PC-3 (cell line): Measurements from ENCODE around the gene LMOD1. TPM values are rescaled to one million over a fixed set of nuclear protein-coding genes. Genes with fewer than 3 reads are reported as not detected.

ENCODE experiments used
- ATAC-seq: fragments of 200-7000 bp; cut with Tn5 transposase; 2 replicates; pipeline ENCODE4 v1.9.1; 2020; ENCODE audit warnings: mild to moderate bottlenecking, moderate library complexity
- BruUV-seq: library from RNA; stranded (reverse); fragments of 400-500 nt; replicated peaks from 2 replicates; lab custom pipeline; 2021; lab: Mats Ljungman, UMichigan
- CTCF ChIA-PET: fragments of 300-600 bp; sonication (Branson Sonifier 250); formaldehyde crosslinking; loops from one replicate; lab custom pipeline; 2022; ENCODE audit warnings: antibody characterized with exemption; lab: Charles Lee
- POLR2A ChIA-PET: fragments of 300-600 bp; sonication (Branson Sonifier 250); formaldehyde crosslinking; loops from one replicate; lab custom pipeline; 2022; ENCODE audit warnings: antibody characterized with exemption; ENCODE audit not compliant: unreplicated experiment; lab: Charles Lee
- DNase-seq: peaks from one replicate; pipeline ENCODE4 v3.0.0-alpha.2; 2015
- H2AFZ ChIP-seq: fragments of 300-600 bp; sonication (generic); 2 replicates; pipeline ENCODE4 v1.6.0; 2016; ENCODE audit warnings: antibody characterized with exemption, low read length
- H3F3A ChIP-seq: fragments of 300-600 bp; sonication (generic); one replicate; pipeline ENCODE4 v1.6.0; 2017; ENCODE audit warnings: antibody characterized with exemption, low read length, control low read depth, mild to moderate bottlenecking; ENCODE audit not compliant: unreplicated experiment
- H3K27ac ChIP-seq: fragments of 300-600 bp; sonication (generic); 2 replicates; pipeline ENCODE4 v1.5.1; 2016; ENCODE audit warnings: mild to moderate bottlenecking, low read length
- H3K27me3 ChIP-seq: fragments of 300-600 bp; sonication (generic); 2 replicates; pipeline ENCODE4 v1.6.1; 2016; ENCODE audit warnings: low read length, mixed read lengths
- H3K36me3 ChIP-seq: fragments of 300-600 bp; sonication (generic); 2 replicates; pipeline ENCODE4 v1.6.1; 2016; ENCODE audit warnings: low read depth, mixed run types, low read length, mixed read lengths
- H3K4me1 ChIP-seq: fragments of 300-600 bp; sonication (generic); 2 replicates; pipeline ENCODE4 v1.5.1; 2016; ENCODE audit warnings: low read length; ENCODE audit not compliant: insufficient read depth
- H3K4me2 ChIP-seq: fragments of 300-600 bp; sonication (generic); 2 replicates; pipeline ENCODE4 v1.6.0; 2016; ENCODE audit warnings: low read length
- H3K4me3 ChIP-seq: fragments of 300-600 bp; sonication (generic); 2 replicates; pipeline ENCODE4 v1.5.1; 2016; ENCODE audit warnings: mild to moderate bottlenecking, low read length, mixed read lengths
- H3K79me2 ChIP-seq: fragments of 300-600 bp; sonication (generic); 2 replicates; pipeline ENCODE4 v1.6.1; 2017; ENCODE audit warnings: low read length, mixed read lengths
- H3K9ac ChIP-seq: fragments of 300-600 bp; sonication (generic); 2 replicates; pipeline ENCODE4 v1.6.0; 2016; ENCODE audit warnings: mild to moderate bottlenecking, low read length
- H3K9me2 ChIP-seq: fragments of 300-600 bp; sonication (generic); replicated peaks from 2 replicates; pipeline ENCODE4 v1.6.1; 2016; ENCODE audit warnings: mixed run types, low read length, mixed read lengths
- H3K9me3 ChIP-seq: fragments of 300-600 bp; sonication (generic); 2 replicates; pipeline ENCODE4 v1.6.1; 2016; ENCODE audit warnings: low read length, mixed read lengths
- H4K20me1 ChIP-seq: fragments of 300-600 bp; sonication (generic); 2 replicates; pipeline ENCODE4 v1.6.1; 2016; ENCODE audit warnings: low read length, mixed read lengths
- EZH2 ChIP-seq: fragments of 300-600 bp; sonication (generic); IDR thresholded peaks from one replicate; pipeline ENCODE4 v1.6.1; 2017; ENCODE audit warnings: antibody characterized with exemption, mild to moderate bottlenecking, low read length; ENCODE audit not compliant: unreplicated experiment
- EZH2phosphoT487 ChIP-seq: fragments of 300-600 bp; sonication (generic); IDR thresholded peaks from 2 replicates; pipeline ENCODE4 v1.6.1; 2018; ENCODE audit warnings: mild to moderate bottlenecking, antibody characterized with exemption, low read length, borderline replicate concordance
- intact Hi-C: fragments of 100-400 bp; cut with micrococcal nuclease; formaldehyde crosslinking; loops from 2 replicates; pipeline ENCODE4 v1.9.0; 2023
- total RNA-seq: library from RNA; depleted of rRNA; stranded (reverse); fragments of >200 nt; gene quantifications from 2 replicates; pipeline ENCODE4 v1.2.3, GENCODE V29; 2014
- TF ChIP-seq, protein P1 (sequence below): fragments of 300-600 bp; sonication (generic); conservative IDR thresholded peaks from 2 replicates; pipeline ENCODE4 v1.5.1; 2017; ENCODE audit warnings: antibody characterized with exemption, low read depth, mild to moderate bottlenecking, low read length

LMOD1 gene
- total RNA-seq, 1 experiment from 2014 or later: 0.07 TPM

GRCh38 chr1:201891451-201892045 is 54.8 kb downstream of the LMOD1 start:
- CTCF ChIA-PET: no interaction called here
- intact Hi-C loops: no loop called here

GRCh38 chr1:201890806-201891450 is 55.4 kb downstream of the LMOD1 start:
- POLR2A ChIA-PET: no interaction called here
- DNase-seq (no peak), ATAC-seq (no peak)
- no peak overlapping the region for H3K4me2 ChIP-seq
- H3K9me3 ChIP-seq: no peaks in the 10 kb centered on the region
- H3K27me3 ChIP-seq: no peaks in the 10 kb centered on the region
- no peaks in the 10 kb centered on the region for H3F3A ChIP-seq
- H3K79me2 ChIP-seq: no peaks in the 10 kb centered on the region
- H3K4me1 ChIP-seq: 0 out of 2 replicates have a peak, but pooled peaks cover 4% of the 10 kb centered on the region
- no peak overlapping the region for H3K27ac ChIP-seq
- H3K4me3 ChIP-seq: no peak overlapping the region
- CTCF ChIA-PET: no interaction called here
- TF ChIP-seq EZH2 (no peak), EZH2phosphoT487 (no peak)
- TF ChIP-seq, protein P1, sequence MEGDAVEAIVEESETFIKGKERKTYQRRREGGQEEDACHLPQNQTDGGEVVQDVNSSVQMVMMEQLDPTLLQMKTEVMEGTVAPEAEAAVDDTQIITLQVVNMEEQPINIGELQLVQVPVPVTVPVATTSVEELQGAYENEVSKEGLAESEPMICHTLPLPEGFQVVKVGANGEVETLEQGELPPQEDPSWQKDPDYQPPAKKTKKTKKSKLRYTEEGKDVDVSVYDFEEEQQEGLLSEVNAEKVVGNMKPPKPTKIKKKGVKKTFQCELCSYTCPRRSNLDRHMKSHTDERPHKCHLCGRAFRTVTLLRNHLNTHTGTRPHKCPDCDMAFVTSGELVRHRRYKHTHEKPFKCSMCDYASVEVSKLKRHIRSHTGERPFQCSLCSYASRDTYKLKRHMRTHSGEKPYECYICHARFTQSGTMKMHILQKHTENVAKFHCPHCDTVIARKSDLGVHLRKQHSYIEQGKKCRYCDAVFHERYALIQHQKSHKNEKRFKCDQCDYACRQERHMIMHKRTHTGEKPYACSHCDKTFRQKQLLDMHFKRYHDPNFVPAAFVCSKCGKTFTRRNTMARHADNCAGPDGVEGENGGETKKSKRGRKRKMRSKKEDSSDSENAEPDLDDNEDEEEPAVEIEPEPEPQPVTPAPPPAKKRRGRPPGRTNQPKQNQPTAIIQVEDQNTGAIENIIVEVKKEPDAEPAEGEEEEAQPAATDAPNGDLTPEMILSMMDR: no peak
- no peak overlapping the region for H3K9ac ChIP-seq
- no TSS peak for BruUV-seq
- no peaks in the 10 kb centered on the region for H3K9me2 ChIP-seq
- no peaks in the 10 kb centered on the region for H4K20me1 ChIP-seq
- no peaks in the 10 kb centered on the region for H3K36me3 ChIP-seq
- H2AFZ ChIP-seq: no peak overlapping the region
- intact Hi-C loops: no loop called here

More at GRCh38 chr1:201891451-201892045, 54.8 kb downstream of the LMOD1 start:
- Histone ChIP-seq H4K20me1 (no peaks in the 10 kb centered on the region), H3K9ac (no peak overlapping the region), H3K4me2 (no peak overlapping the region), H3K4me1 (peaks cover 9% of the 10 kb centered on the region; the same call in 1 of the 2 replicates), H3K9me2 (no peaks in the 10 kb centered on the region), H3K36me3 (no peaks in the 10 kb centered on the region), H3K4me3 (no peak overlapping the region), H3K9me3 (no peaks in the 10 kb centered on the region), H3F3A (no peaks in the 10 kb centered on the region), H3K27ac (no peak overlapping the region), H2AFZ (no peak overlapping the region), H3K27me3 (no peaks in the 10 kb centered on the region), H3K79me2 (no peaks in the 10 kb centered on the region)
- TF ChIP-seq EZH2phosphoT487 (no peak), EZH2 (no peak)
- TF ChIP-seq, protein P1: no peak
- no peak for ATAC-seq
- POLR2A ChIA-PET: no interaction called here
- DNase-seq: no peak
- no TSS peak for BruUV-seq

GRCh38 chr1:201890223-201890622 is 56.1 kb downstream of the LMOD1 start:
- intact Hi-C loops: no loop called here
- no peak overlapping the region for H2AFZ ChIP-seq
- H3K9ac ChIP-seq: no peak overlapping the region
- H3F3A ChIP-seq: no peaks in the 10 kb centered on the region
- TSS peak; percentile 23 for BruUV-seq
- no peak for TF ChIP-seq EZH2phosphoT487
- TF ChIP-seq, protein P1: no peak
- TF ChIP-seq EZH2: no peak
- no peak overlapping the region for H3K4me2 ChIP-seq
- no peaks in the 10 kb centered on the region for H3K36me3 ChIP-seq
- ATAC-seq: no peak
- no peaks in the 10 kb centered on the region for H3K79me2 ChIP-seq
- peaks cover 11% of the 10 kb centered on the region for H3K4me1 ChIP-seq
- ChIA-PET CTCF (no interaction called here), POLR2A (no interaction called here)
- H4K20me1 ChIP-seq: no peaks in the 10 kb centered on the region
- no peak overlapping the region for H3K4me3 ChIP-seq
- H3K27me3 ChIP-seq: no peaks in the 10 kb centered on the region
- H3K9me2 ChIP-seq: no peaks in the 10 kb centered on the region
- H3K27ac ChIP-seq: no peak overlapping the region
- no peak for DNase-seq
- no peaks in the 10 kb centered on the region for H3K9me3 ChIP-seq
